Activated CD8-positive, alpha-beta memory T cell treated with anti-CD3 and anti-CD28 coated beads for 36 hours (primary cell): Measurements from ENCODE around the gene SYT2. TPM values are rescaled to one million over a fixed set of nuclear protein-coding genes. Genes with fewer than 3 reads are reported as not detected.
"Not testable (repeated sequence)": the region's sequence is repeated elsewhere in the genome, so short reads cannot be mapped to it uniquely, and the experiment has no call there.

Experiments used
- CTCF ChIA-PET: fragments of 350-600 bp; sonication (Branson Sonifier 250); formaldehyde crosslinking; loops from one replicate; lab custom pipeline; 2021; ENCODE audit warnings: antibody characterized with exemption; lab: Charles Lee
- POLR2A ChIA-PET: fragments of 350-600 bp; sonication (Branson Sonifier 250); formaldehyde crosslinking; loops from one replicate; lab custom pipeline; 2021; ENCODE audit warnings: antibody characterized with exemption; lab: Charles Lee
- total RNA-seq, 2 experiments: library from RNA; stranded (reverse); gene quantifications; one replicate each; pipeline ENCODE4 v1.2.3, GENCODE V29; 2021

Gene SYT2
- total RNA-seq, 2 experiments from 2014 or later = not detected

GRCh38 chr1:202630096-202630495 lies 80.2 kb downstream of the SYT2 start:
- CTCF ChIA-PET = interaction anchor here (1.0 kb wide), 1 partner anchor 18 kb away, joined by 3 read pairs; no protein-coding TSS in a partner anchor
- POLR2A ChIA-PET = not testable (repeated sequence)

- CTCF ChIA-PET = interaction anchor here (1.0 kb wide), 1 partner anchor 18 kb away, joined by 3 read pairs; no protein-coding TSS in a partner anchor
- POLR2A ChIA-PET = not testable (repeated sequence)
Observed at GRCh38 chr1:202629257-202629811, 80.9 kb downstream of the SYT2 start.

- POLR2A ChIA-PET = no interaction called here
- CTCF ChIA-PET = no interaction called here
Observed at GRCh38 chr1:202628646-202629215, 81.5 kb downstream of the SYT2 start.

GRCh38 chr1:202627841-202628565 lies 82.3 kb downstream of the SYT2 start:
- CTCF ChIA-PET = no interaction called here
- POLR2A ChIA-PET = no interaction called here

- CTCF ChIA-PET = not testable (repeated sequence)
- POLR2A ChIA-PET = interaction anchor here (0.6 kb wide), 1 partner anchor 13 kb away, joined by 3 read pairs; no protein-coding TSS in a partner anchor
Observed at GRCh38 chr1:202627036-202627435, 83.2 kb downstream of the SYT2 start.

GRCh38 chr1:202625416-202626360 lies 84.6 kb downstream of the SYT2 start:
- ChIA-PET POLR2A (no interaction called here), CTCF (no interaction called here)

- ChIA-PET CTCF (no interaction called here), POLR2A (no interaction called here)
Observed at GRCh38 chr1:202624781-202625108, 85.5 kb downstream of the SYT2 start.

- ChIA-PET CTCF (no interaction called here), POLR2A (no interaction called here)
Observed at GRCh38 chr1:202624088-202624780, 86.0 kb downstream of the SYT2 start.

- CTCF ChIA-PET, POLR2A ChIA-PET: not testable (repeated sequence)
Observed at GRCh38 chr1:202623476-202623875, 86.8 kb downstream of the SYT2 start.

GRCh38 chr1:202623075-202623474 lies 87.2 kb downstream of the SYT2 start:
- ChIA-PET CTCF (no interaction called here), POLR2A (no interaction called here)

- POLR2A ChIA-PET = no interaction called here
Observed at GRCh38 chr1:202622388-202622787, 87.9 kb downstream of the SYT2 start.

GRCh38 chr1:202621446-202621845 lies 88.8 kb downstream of the SYT2 start:
- CTCF ChIA-PET = interaction anchor here (0.6 to 0.9 kb wide), 2 partner anchors 148 to 481 kb away, joined by 3 read pairs; no protein-coding TSS in a partner anchor

More at GRCh38 chr1:202622388-202622787, 87.9 kb downstream of the SYT2 start:
- CTCF ChIA-PET = interaction anchor here (0.9 kb wide), 1 partner anchor 148 kb away, joined by 3 read pairs; no protein-coding TSS in a partner anchor

GRCh38 chr1:202620036-202620435 lies 90.2 kb downstream of the SYT2 start:
- POLR2A ChIA-PET = not testable (repeated sequence)

More at GRCh38 chr1:202621446-202621845, 88.8 kb downstream of the SYT2 start:
- POLR2A ChIA-PET = no interaction called here

GRCh38 chr1:202619505-202619904 lies 90.7 kb downstream of the SYT2 start:
- POLR2A ChIA-PET = no interaction called here
- CTCF ChIA-PET = no interaction called here

More at GRCh38 chr1:202620036-202620435, 90.2 kb downstream of the SYT2 start:
- CTCF ChIA-PET = not testable (repeated sequence)

- CTCF ChIA-PET = not testable (repeated sequence)
Observed at GRCh38 chr1:202619012-202619411, 91.2 kb downstream of the SYT2 start.

GRCh38 chr1:202616355-202616915 lies 93.8 kb downstream of the SYT2 start:
- POLR2A ChIA-PET = no interaction called here
- CTCF ChIA-PET = no interaction called here

More at GRCh38 chr1:202619012-202619411, 91.2 kb downstream of the SYT2 start:
- POLR2A ChIA-PET = not testable (repeated sequence)

GRCh38 chr1:202615501-202616354 lies 94.5 kb downstream of the SYT2 start:
- ChIA-PET POLR2A (no interaction called here), CTCF (no interaction called here)

- CTCF ChIA-PET = not testable (repeated sequence)
Observed at GRCh38 chr1:202615208-202615500, 95.1 kb downstream of the SYT2 start.

More at GRCh38 chr1:202615208-202615500, 95.1 kb downstream of the SYT2 start:
- POLR2A ChIA-PET = not testable (repeated sequence)
